ENCODE results near the gene ENAH. TPM values are rescaled to one million over a fixed set of nuclear protein-coding genes. Genes with fewer than 3 reads are reported as not detected.
A peak's percentile ranks its signal among the peaks of the same experiment; 100 is the strongest.

The ENAH gene
- total RNA-seq, 1 experiment from 2014 or later = 285 TPM

GRCh38 chr1:225471453-225472301, 181.2 kb downstream of the ENAH start:
- H3K9ac ChIP-seq (ENCODE audit: extremely low read depth, insufficient read length, low read length) = no peak overlapping the region
- H2BK12ac ChIP-seq (ENCODE audit: insufficient read length, low read depth, low read length) = no peak overlapping the region
- H3K27me3 ChIP-seq (ENCODE audit: insufficient read depth, low read length) = no peaks in the 10 kb centered on the region
- no peaks in the 10 kb centered on the region for H3K9me3 ChIP-seq (ENCODE audit: control insufficient read depth, low read depth, low read length)
- H4K91ac ChIP-seq (ENCODE audit: insufficient read length, low read depth, low read length) = no peak overlapping the region
- TF ChIP-seq, protein P1, sequence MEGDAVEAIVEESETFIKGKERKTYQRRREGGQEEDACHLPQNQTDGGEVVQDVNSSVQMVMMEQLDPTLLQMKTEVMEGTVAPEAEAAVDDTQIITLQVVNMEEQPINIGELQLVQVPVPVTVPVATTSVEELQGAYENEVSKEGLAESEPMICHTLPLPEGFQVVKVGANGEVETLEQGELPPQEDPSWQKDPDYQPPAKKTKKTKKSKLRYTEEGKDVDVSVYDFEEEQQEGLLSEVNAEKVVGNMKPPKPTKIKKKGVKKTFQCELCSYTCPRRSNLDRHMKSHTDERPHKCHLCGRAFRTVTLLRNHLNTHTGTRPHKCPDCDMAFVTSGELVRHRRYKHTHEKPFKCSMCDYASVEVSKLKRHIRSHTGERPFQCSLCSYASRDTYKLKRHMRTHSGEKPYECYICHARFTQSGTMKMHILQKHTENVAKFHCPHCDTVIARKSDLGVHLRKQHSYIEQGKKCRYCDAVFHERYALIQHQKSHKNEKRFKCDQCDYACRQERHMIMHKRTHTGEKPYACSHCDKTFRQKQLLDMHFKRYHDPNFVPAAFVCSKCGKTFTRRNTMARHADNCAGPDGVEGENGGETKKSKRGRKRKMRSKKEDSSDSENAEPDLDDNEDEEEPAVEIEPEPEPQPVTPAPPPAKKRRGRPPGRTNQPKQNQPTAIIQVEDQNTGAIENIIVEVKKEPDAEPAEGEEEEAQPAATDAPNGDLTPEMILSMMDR (conservative IDR thresholded peaks at IDR 0.05) = no peak
- no peaks in the 10 kb centered on the region for H4K20me1 ChIP-seq (ENCODE audit: control insufficient read depth, insufficient read depth, insufficient read length)
- H2BK5ac ChIP-seq (ENCODE audit: insufficient read length, low read length) = no peak overlapping the region
- Mint-ChIP-seq H3K9me3 (no peaks in the 10 kb centered on the region; a peak in 1 of 5 replicates), H3K27me3 (ENCODE audit: low read depth) (peaks cover 17% of the 10 kb centered on the region), H3K27ac (no peak overlapping the region), H3K4me3 (no peak overlapping the region), H3K4me1 (peaks cover 11 to 14% of the 10 kb centered on the region in 2 experiments), H3K36me3 (ENCODE audit: insufficient read depth in 1 of 3, low read depth in 3 of 3) (no peaks in the 10 kb centered on the region)
- H3K23me2 ChIP-seq (ENCODE audit: insufficient read length, low read depth, low read length, poor library complexity, severe bottlenecking) = no peaks in the 10 kb centered on the region
- no peaks in the 10 kb centered on the region for H3K79me2 ChIP-seq (ENCODE audit: insufficient read depth, low read length)
- no CpG with 5 or more reads among the region's 29 CpGs for WGBS (ENCODE audit: extremely low coverage, insufficient read length, low lambda C conversion rate)
- no peak overlapping the region for H3K18ac ChIP-seq (ENCODE audit: insufficient read length, low read depth, low read length)
- H3T11ph ChIP-seq (ENCODE audit: low read length) = no peak overlapping the region
- H3K4me1 ChIP-seq (ENCODE audit: insufficient read depth, low read length) = no peaks in the 10 kb centered on the region
- no peak overlapping the region for H2AFZ ChIP-seq (ENCODE audit: low read length)
- no peak overlapping the region for H3K14ac ChIP-seq (ENCODE audit: insufficient read depth, low read length)
- no peak overlapping the region for H2AK5ac ChIP-seq (ENCODE audit: insufficient read length, low read length)
- H3K4me2 ChIP-seq (ENCODE audit: insufficient read depth, insufficient read length, low read length) = no peak overlapping the region
- H3K27ac ChIP-seq (ENCODE audit: insufficient read length, low read depth, low read length) = no peak overlapping the region
- DNase-seq = peak; percentile 25
- no peak overlapping the region for H2BK20ac ChIP-seq (ENCODE audit: low read depth, low read length, poor library complexity, severe bottlenecking)
- H3K56ac ChIP-seq (ENCODE audit: insufficient read length, low read depth, low read length) = no peak overlapping the region
- no peak overlapping the region for H3K23ac ChIP-seq (ENCODE audit: insufficient read length, low read depth, low read length)
- H2BK120ac ChIP-seq (ENCODE audit: low read depth, low read length, poor library complexity, severe bottlenecking) = no peak overlapping the region
- no peak overlapping the region for H4K5ac ChIP-seq (ENCODE audit: insufficient read length, low read depth, low read length)
- H4K8ac ChIP-seq (replicated peaks; ENCODE audit: insufficient read length, low read depth, low read length) = no peak overlapping the region
- H2BK15ac ChIP-seq (ENCODE audit: low read depth, low read length) = no peak overlapping the region
- no peak overlapping the region for H3K4ac ChIP-seq (ENCODE audit: low read depth, low read length)
- no peaks in the 10 kb centered on the region for H3K79me1 ChIP-seq (ENCODE audit: insufficient read depth, low read depth, low read length, poor library complexity, severe bottlenecking)
